ENCODE measurements around the gene MTA1.

MTA1 gene

GRCh38 chr14:105501504-105502291 is 82.1 kb downstream of the MTA1 start:
- DNase-seq = no peak

DNA sequence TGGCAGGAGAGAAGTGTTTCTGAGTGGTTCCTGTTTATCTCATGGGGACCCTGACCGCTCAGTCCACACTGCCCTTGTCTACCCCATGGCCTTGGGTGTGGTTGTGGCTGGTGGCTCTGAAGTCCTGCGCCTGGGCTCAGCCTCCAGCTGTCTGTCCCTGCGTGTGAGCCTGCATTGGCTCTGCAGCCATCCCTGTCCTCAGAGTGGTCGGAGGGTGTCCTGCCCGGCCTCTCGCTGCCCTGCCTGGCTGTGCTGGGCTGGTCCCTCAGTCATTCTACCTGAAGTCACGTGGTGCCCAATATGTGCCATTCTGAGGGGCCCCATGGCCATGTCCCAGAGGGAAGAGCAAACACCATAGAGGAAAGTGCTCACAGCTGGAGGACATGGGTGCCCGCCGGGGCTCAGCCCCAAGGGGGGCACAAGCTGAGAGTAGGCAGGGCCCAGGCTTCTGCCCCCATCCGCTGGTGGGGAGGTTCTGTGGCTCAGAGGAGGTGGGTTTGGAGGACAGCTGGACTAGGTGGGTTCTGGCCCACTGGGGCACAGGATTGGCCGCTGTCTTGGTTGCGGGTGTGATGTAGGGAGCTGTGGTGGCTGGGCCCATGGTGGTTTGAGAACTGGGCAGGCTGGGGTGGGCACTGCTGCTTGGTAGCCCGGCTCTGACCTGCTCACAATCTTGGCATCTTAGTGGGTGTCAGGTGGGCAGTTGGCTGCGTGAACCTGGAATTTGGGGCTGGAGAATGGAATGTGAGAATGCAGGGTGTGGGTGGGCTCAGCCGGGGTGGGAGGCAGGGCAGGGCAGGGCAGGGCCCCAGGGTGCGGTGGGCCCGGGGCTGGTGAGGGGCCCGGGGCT is 83.0 kb downstream of the MTA1 start:
- DNase-seq = no peak

GRCh38 chr14:105503296-105503640 is 83.6 kb downstream of the MTA1 start:
- no peak for DNase-seq

- DNase-seq = no peak
These were observed 84.5 kb downstream of the MTA1 start for GRCh38 chr14:105503935-105504692.

DNA sequence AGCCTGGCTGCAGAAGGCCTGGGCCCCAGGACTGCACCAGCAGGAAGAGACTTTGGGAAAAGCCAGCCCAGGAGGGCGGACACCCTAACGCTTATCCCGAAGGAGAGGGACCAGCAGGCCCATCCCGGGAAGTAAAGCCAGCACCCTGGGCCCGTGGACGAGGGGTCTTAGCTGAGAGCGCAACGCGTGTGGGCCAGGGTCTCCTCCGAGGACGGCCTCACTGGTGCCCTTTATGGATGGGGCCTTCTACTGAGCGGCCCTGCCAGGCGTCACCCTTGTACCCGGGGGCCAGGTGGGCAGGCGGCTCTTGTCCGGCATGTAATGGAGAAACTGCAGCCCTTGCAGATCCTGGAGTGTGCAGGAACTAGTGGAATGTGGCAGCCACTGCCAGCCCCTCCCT is 85.5 kb downstream of the MTA1 start:
- DNase-seq = no peak

- DNase-seq = no peak
These were observed 87.6 kb downstream of the MTA1 start for GRCh38 chr14:105507247-105507646.

- DNase-seq = no peak
These were observed 88.4 kb downstream of the MTA1 start for GRCh38 chr14:105508069-105508468.

GRCh38 chr14:105508601-105509000 is 89.0 kb downstream of the MTA1 start:
- DNase-seq = no peak

- no peak for DNase-seq
These were observed 97.5 kb downstream of the MTA1 start for GRCh38 chr14:105517096-105517495.

GRCh38 chr14:105519946-105520698 is 100.5 kb downstream of the MTA1 start:
- no peak for DNase-seq
